Measurements from ENCODE around the gene HJV.

Gene HJV

GRCh38 chr1:145997016-145997717 lies 24.4 kb downstream of the HJV start:
- peaks cover 12% of the 10 kb centered on the region for H3K4me1 ChIP-seq (ENCODE audit: control insufficient read depth, insufficient read depth, low read length)
- peak overlapping the region; percentile 93 for H3K4me3 ChIP-seq (ENCODE audit: low read depth, low read length)
- H3K27me3 ChIP-seq (ENCODE audit: control insufficient read depth, insufficient read depth, low read length) = peaks cover 11% of the 10 kb centered on the region
- H3K9ac ChIP-seq (ENCODE audit: low read depth, low read length) = no peak overlapping the region
- peaks cover 9% of the 10 kb centered on the region for H3K36me3 ChIP-seq (ENCODE audit: control insufficient read depth, insufficient read depth, low read length)
- no peaks in the 10 kb centered on the region for H3K9me3 ChIP-seq (ENCODE audit: control insufficient read depth, insufficient read depth, low read length)

GRCh38 chr1:145996433-145997015 lies 25.0 kb downstream of the HJV start, which contains the start of gene TXNIP:
Gene TXNIP (minus strand): TSS chr1:145996579. CDS start chr1:145996266, 313 bp downstream.
- Histone ChIP-seq H3K4me3 (ENCODE audit: low read depth, low read length) (peak within 1 kb of the TSS; percentile 93), H3K27me3 (ENCODE audit: control insufficient read depth, insufficient read depth, low read length) (peaks cover 11% of the 10 kb centered on the region), H3K9me3 (ENCODE audit: control insufficient read depth, insufficient read depth, low read length) (no peaks in the 10 kb centered on the region), H3K9ac (ENCODE audit: low read depth, low read length) (peak within 1 kb of the TSS; percentile 73), H3K4me1 (ENCODE audit: control insufficient read depth, insufficient read depth, low read length) (peaks cover 12% of the 10 kb centered on the region), H3K36me3 (ENCODE audit: control insufficient read depth, insufficient read depth, low read length) (peaks cover 9% of the 10 kb centered on the region)

- peak overlapping the region; percentile 73 for H3K9ac ChIP-seq (ENCODE audit: low read depth, low read length)
These were observed 25.5 kb downstream of the HJV start for GRCh38 chr1:145995964-145996432.

GRCh38 chr1:145995148-145995881 lies 26.2 kb downstream of the HJV start:
- H3K4me1 ChIP-seq (ENCODE audit: control insufficient read depth, insufficient read depth, low read length) = peaks cover 15% of the 10 kb centered on the region
- peak overlapping the region; percentile 93 for H3K4me3 ChIP-seq (ENCODE audit: low read depth, low read length)
- peaks cover 9% of the 10 kb centered on the region for H3K36me3 ChIP-seq (ENCODE audit: control insufficient read depth, insufficient read depth, low read length)
- peak overlapping the region; percentile 73 for H3K9ac ChIP-seq (ENCODE audit: low read depth, low read length)
- peaks cover 11% of the 10 kb centered on the region for H3K27me3 ChIP-seq (ENCODE audit: control insufficient read depth, insufficient read depth, low read length)
- no peaks in the 10 kb centered on the region for H3K9me3 ChIP-seq (ENCODE audit: control insufficient read depth, insufficient read depth, low read length)

More at GRCh38 chr1:145995964-145996432, 25.5 kb downstream of the HJV start:
- no peaks in the 10 kb centered on the region for H3K9me3 ChIP-seq (ENCODE audit: control insufficient read depth, insufficient read depth, low read length)
- H3K36me3 ChIP-seq (ENCODE audit: control insufficient read depth, insufficient read depth, low read length) = peaks cover 9% of the 10 kb centered on the region
- H3K27me3 ChIP-seq (ENCODE audit: control insufficient read depth, insufficient read depth, low read length) = peaks cover 11% of the 10 kb centered on the region
- H3K4me1 ChIP-seq (ENCODE audit: control insufficient read depth, insufficient read depth, low read length) = peaks cover 12% of the 10 kb centered on the region
- H3K4me3 ChIP-seq (ENCODE audit: low read depth, low read length) = peak overlapping the region; percentile 93

GRCh38 chr1:145994391-145995120 lies 27.0 kb downstream of the HJV start:
- Histone ChIP-seq H3K36me3 (ENCODE audit: control insufficient read depth, insufficient read depth, low read length) (peaks cover 9% of the 10 kb centered on the region), H3K9ac (ENCODE audit: low read depth, low read length) (no peak overlapping the region), H3K27me3 (ENCODE audit: control insufficient read depth, insufficient read depth, low read length) (peaks cover 11% of the 10 kb centered on the region), H3K4me3 (ENCODE audit: low read depth, low read length) (peak overlapping the region; percentile 93), H3K4me1 (ENCODE audit: control insufficient read depth, insufficient read depth, low read length) (peaks cover 13% of the 10 kb centered on the region), H3K9me3 (ENCODE audit: control insufficient read depth, insufficient read depth, low read length) (no peaks in the 10 kb centered on the region)

- Histone ChIP-seq H3K9me3 (ENCODE audit: control insufficient read depth, insufficient read depth, low read length) (no peaks in the 10 kb centered on the region), H3K27me3 (ENCODE audit: control insufficient read depth, insufficient read depth, low read length) (peaks cover 11% of the 10 kb centered on the region), H3K4me1 (ENCODE audit: control insufficient read depth, insufficient read depth, low read length) (peaks cover 11% of the 10 kb centered on the region), H3K4me3 (ENCODE audit: low read depth, low read length) (peak overlapping the region; percentile 93), H3K36me3 (ENCODE audit: control insufficient read depth, insufficient read depth, low read length) (peaks cover 9% of the 10 kb centered on the region), H3K9ac (ENCODE audit: low read depth, low read length) (no peak overlapping the region)
These were observed 27.7 kb downstream of the HJV start for GRCh38 chr1:145993618-145994390.

GRCh38 chr1:145992958-145993617 lies 28.4 kb downstream of the HJV start:
- Histone ChIP-seq H3K4me1 (ENCODE audit: control insufficient read depth, insufficient read depth, low read length) (peaks cover 11% of the 10 kb centered on the region), H3K9me3 (ENCODE audit: control insufficient read depth, insufficient read depth, low read length) (no peaks in the 10 kb centered on the region), H3K9ac (ENCODE audit: low read depth, low read length) (no peak overlapping the region), H3K4me3 (ENCODE audit: low read depth, low read length) (no peak overlapping the region), H3K27me3 (ENCODE audit: control insufficient read depth, insufficient read depth, low read length) (peaks cover 11% of the 10 kb centered on the region), H3K36me3 (ENCODE audit: control insufficient read depth, insufficient read depth, low read length) (peaks cover 9% of the 10 kb centered on the region)

GRCh38 chr1:145992502-145992936 lies 29.0 kb downstream of the HJV start:
- Histone ChIP-seq H3K27me3 (ENCODE audit: control insufficient read depth, insufficient read depth, low read length) (peaks cover 11% of the 10 kb centered on the region), H3K4me1 (ENCODE audit: control insufficient read depth, insufficient read depth, low read length) (peaks cover 10% of the 10 kb centered on the region), H3K9me3 (ENCODE audit: control insufficient read depth, insufficient read depth, low read length) (no peaks in the 10 kb centered on the region), H3K36me3 (ENCODE audit: control insufficient read depth, insufficient read depth, low read length) (peaks cover 9% of the 10 kb centered on the region), H3K9ac (ENCODE audit: low read depth, low read length) (no peak overlapping the region), H3K4me3 (ENCODE audit: low read depth, low read length) (no peak overlapping the region)

GRCh38 chr1:145991735-145992412 lies 29.7 kb downstream of the HJV start:
- Histone ChIP-seq H3K27me3 (ENCODE audit: control insufficient read depth, insufficient read depth, low read length) (peaks cover 9% of the 10 kb centered on the region), H3K4me1 (ENCODE audit: control insufficient read depth, insufficient read depth, low read length) (peaks cover 6% of the 10 kb centered on the region), H3K9me3 (ENCODE audit: control insufficient read depth, insufficient read depth, low read length) (no peaks in the 10 kb centered on the region), H3K9ac (ENCODE audit: low read depth, low read length) (no peak overlapping the region), H3K36me3 (ENCODE audit: control insufficient read depth, insufficient read depth, low read length) (peaks cover 9% of the 10 kb centered on the region), H3K4me3 (ENCODE audit: low read depth, low read length) (no peak overlapping the region)

- Histone ChIP-seq H3K4me3 (ENCODE audit: low read depth, low read length) (no peak overlapping the region), H3K9me3 (ENCODE audit: control insufficient read depth, insufficient read depth, low read length) (no peaks in the 10 kb centered on the region), H3K9ac (ENCODE audit: low read depth, low read length) (no peak overlapping the region), H3K4me1 (ENCODE audit: control insufficient read depth, insufficient read depth, low read length) (peaks cover 7% of the 10 kb centered on the region), H3K36me3 (ENCODE audit: control insufficient read depth, insufficient read depth, low read length) (peaks cover 9% of the 10 kb centered on the region), H3K27me3 (ENCODE audit: control insufficient read depth, insufficient read depth, low read length) (peaks cover 2% of the 10 kb centered on the region)
These were observed 31.2 kb downstream of the HJV start for GRCh38 chr1:145990249-145990855.
